Sigmoid colon (tissue), 7 donors: ENCODE results near the gene TSPEAR. TPM values are rescaled to one million over a fixed set of nuclear protein-coding genes. Genes with fewer than 3 reads are reported as not detected.

Source experiments
- DNase-seq: peaks from one replicate; pipeline ENCODE4 v3.0.0-alpha.2; 2019
- H3K27ac ChIP-seq, 4 donors: fragments of 200-600 bp; sonication (generic); one replicate each; pipeline ENCODE4 v1.5.1; 2016 to 2019; ENCODE audit warnings: mild to moderate bottlenecking in 1 of 4
- H3K27me3 ChIP-seq, 3 donors: fragments of 200-600 bp; sonication (generic); one replicate each; pipeline ENCODE4 v1.5.1; 2019; ENCODE audit warnings: mild to moderate bottlenecking in 1 of 3
- H3K36me3 ChIP-seq, 4 donors: fragments of 200-600 bp; sonication (generic); one replicate each; pipeline ENCODE4 v1.5.1; 2016 to 2019
- H3K4me1 ChIP-seq, 4 donors: fragments of 200-600 bp; sonication (generic); one replicate each; pipeline ENCODE4 v1.5.1; 2017 to 2019
- H3K4me3 ChIP-seq, 4 donors: fragments of 200-600 bp; sonication (generic); one replicate each; pipeline ENCODE4 v1.5.1; 2017 to 2019; ENCODE audit warnings: mild to moderate bottlenecking in 2 of 4, moderate library complexity in 1 of 4
- H3K9me3 ChIP-seq, 4 donors: fragments of 200-600 bp in 3 of 4; sonication (generic) in 3 of 4; one replicate each; pipeline versions ENCODE4 v1.5.1 to v1.6.1; 2013 to 2019
- EP300 ChIP-seq, 4 donors: sonication (generic); formaldehyde crosslinking; IDR thresholded peaks; one replicate each; pipeline ENCODE4 v1.6.1; 2017; ENCODE audit warnings: antibody characterized with exemption in 4 of 4
- POLR2A ChIP-seq, 2 donors: fragments of 450-650 bp; IDR thresholded peaks; one replicate each; pipeline ENCODE4 v1.6.1; 2016; ENCODE audit warnings: antibody characterized with exemption in 2 of 2, mild to moderate bottlenecking in 2 of 2, moderate library complexity in 2 of 2
- POLR2AphosphoS5 ChIP-seq, 4 donors: sonication (generic); formaldehyde crosslinking; IDR thresholded peaks; one replicate each; pipeline ENCODE4 v1.6.1; 2017; ENCODE audit warnings: antibody characterized with exemption in 4 of 4
- WGBS, 2 donors: extraction: QIAGEN DNeasy Blood & Tissue Kit; methylation state at CpG; one replicate each; pipeline ENCODE4 v1.1.7; 2013; 5-methylcytosine and 5-hydroxymethylcytosine counted together
- intact Hi-C: fragments of 100-400 bp; cut with DNase I; formaldehyde crosslinking; loops from one replicate; pipeline ENCODE4 v1.15.1; 2023
- polyA plus RNA-seq, 3 donors: library from polyadenylated mRNA; stranded (reverse); fragments of 200-250 nt; gene quantifications; one replicate each; pipeline ENCODE4 v1.2.3, GENCODE V29; 2013
- total RNA-seq, 4 donors: library from RNA; depleted of rRNA; stranded (reverse); fragments of >200 nt; gene quantifications; one replicate each; pipeline ENCODE4 v1.1.0, GENCODE V29; 2016
- TF ChIP-seq, protein P1 (sequence below), 4 experiments: fragments of 450-650 bp in 3 of 4; fragments of 200-600 bp in 1 of 4; IDR thresholded peaks; one replicate each; pipeline ENCODE4 v1.5.1; 2016 to 2019; ENCODE audit warnings: antibody characterized with exemption in 4 of 4, mild to moderate bottlenecking in 3 of 4, moderate library complexity in 2 of 4
- donor health status: healthy with polysubstance abuse.
- donor health status: Bipolar disorder and iron deficiency.
- donor health status: healthy.

Gene TSPEAR
- total and polyA plus RNA-seq, 7 donors: under 0.01 to 0.20 TPM; not detected in 5

DNA sequence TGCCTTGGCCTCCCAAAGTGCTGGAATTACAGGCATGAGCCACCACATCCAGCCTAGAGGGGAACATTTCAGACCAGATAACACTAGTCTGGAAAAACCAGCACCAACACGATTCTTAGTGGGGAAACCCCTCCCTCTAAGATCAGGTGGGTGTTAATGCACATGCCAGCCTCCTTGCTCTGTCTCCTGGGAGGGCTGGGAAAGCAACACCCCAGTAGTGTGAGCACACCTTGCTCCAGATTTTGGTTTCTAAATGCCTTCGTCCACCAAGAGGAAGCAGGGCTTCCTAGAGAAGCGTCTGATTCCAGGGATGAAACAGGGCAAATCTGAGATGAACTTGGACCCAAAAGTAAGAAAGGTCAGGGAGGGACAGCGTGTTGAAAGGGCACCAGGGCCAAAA is 140.1 kb downstream of the TSPEAR start:
- no peaks in the 10 kb centered on the region for H3K4me1 ChIP-seq
- TF ChIP-seq POLR2AphosphoS5 (IDR thresholded peaks at IDR 0.05): no peak
- TF ChIP-seq EP300 (IDR thresholded peaks at IDR 0.05): no peak
- TF ChIP-seq POLR2A (IDR thresholded peaks at IDR 0.05): no peak
- TF ChIP-seq, protein P1, sequence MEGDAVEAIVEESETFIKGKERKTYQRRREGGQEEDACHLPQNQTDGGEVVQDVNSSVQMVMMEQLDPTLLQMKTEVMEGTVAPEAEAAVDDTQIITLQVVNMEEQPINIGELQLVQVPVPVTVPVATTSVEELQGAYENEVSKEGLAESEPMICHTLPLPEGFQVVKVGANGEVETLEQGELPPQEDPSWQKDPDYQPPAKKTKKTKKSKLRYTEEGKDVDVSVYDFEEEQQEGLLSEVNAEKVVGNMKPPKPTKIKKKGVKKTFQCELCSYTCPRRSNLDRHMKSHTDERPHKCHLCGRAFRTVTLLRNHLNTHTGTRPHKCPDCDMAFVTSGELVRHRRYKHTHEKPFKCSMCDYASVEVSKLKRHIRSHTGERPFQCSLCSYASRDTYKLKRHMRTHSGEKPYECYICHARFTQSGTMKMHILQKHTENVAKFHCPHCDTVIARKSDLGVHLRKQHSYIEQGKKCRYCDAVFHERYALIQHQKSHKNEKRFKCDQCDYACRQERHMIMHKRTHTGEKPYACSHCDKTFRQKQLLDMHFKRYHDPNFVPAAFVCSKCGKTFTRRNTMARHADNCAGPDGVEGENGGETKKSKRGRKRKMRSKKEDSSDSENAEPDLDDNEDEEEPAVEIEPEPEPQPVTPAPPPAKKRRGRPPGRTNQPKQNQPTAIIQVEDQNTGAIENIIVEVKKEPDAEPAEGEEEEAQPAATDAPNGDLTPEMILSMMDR (IDR thresholded peaks at IDR 0.05): no peak
- H3K36me3 ChIP-seq: no peaks in the 10 kb centered on the region
- 68 to 81% methylated on average over 4 of the region's 4 CpGs for WGBS, 2 donors
- H3K27ac ChIP-seq: no peak overlapping the region
- intact Hi-C loops: no loop called here
- no peak for DNase-seq
- H3K27me3 ChIP-seq: peaks cover 0 to 14% (median 0%) of the 10 kb centered on the region in 3 donors
- H3K4me3 ChIP-seq: no peak overlapping the region
- H3K9me3 ChIP-seq: peaks cover 0 to 3% (median 0%) of the 10 kb centered on the region in 4 donors

DNA sequence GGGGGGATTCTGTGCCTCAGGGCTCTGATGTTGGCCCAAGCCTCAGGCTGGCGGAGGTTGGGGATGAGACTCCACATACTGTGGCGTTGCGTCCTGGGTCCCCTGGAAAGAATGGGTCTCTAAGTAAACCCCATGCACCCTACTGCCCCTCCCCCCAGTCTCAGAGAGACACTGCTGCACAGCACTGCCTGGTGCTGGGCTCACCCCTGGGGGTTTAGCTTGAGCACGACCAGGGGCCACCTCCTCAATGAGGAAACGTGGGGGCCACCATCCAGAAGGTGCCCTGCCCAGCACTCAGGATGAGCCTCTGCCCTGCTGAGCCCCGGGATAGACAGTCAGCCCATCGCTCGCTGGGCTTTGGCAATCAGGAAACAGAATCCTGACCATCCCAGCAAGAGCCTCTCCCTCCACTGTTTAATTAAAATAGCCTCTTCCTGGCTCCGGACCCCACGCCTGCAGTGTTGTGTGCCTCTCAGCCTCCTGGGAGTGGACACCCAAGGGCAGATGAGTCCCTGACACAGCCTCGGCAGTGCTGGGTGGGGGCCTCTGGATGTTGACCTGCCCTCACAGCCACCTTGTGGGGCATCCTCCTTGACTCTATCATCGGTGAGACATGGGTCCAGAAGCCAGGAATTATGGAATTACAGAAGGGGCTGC is 141.4 kb downstream of the TSPEAR start:
- Histone ChIP-seq H3K4me3 (no peak overlapping the region), H3K27me3 (peaks cover 0 to 14% (median 0%) of the 10 kb centered on the region in 3 donors), H3K9me3 (peaks cover 0 to 3% (median 0%) of the 10 kb centered on the region in 4 donors), H3K27ac (no peak overlapping the region), H3K36me3 (no peaks in the 10 kb centered on the region), H3K4me1 (no peaks in the 10 kb centered on the region)
- intact Hi-C loops: no loop called here
- no peak for TF ChIP-seq POLR2A (IDR thresholded peaks at IDR 0.05)
- TF ChIP-seq POLR2AphosphoS5 (IDR thresholded peaks at IDR 0.05): no peak
- TF ChIP-seq, protein P1 (IDR thresholded peaks at IDR 0.05): no peak
- no peak for TF ChIP-seq EP300 (IDR thresholded peaks at IDR 0.05)
- 87 to 88% methylated on average over 12 of the region's 12 CpGs for WGBS, 2 donors
- DNase-seq: peak; percentile 62

DNA sequence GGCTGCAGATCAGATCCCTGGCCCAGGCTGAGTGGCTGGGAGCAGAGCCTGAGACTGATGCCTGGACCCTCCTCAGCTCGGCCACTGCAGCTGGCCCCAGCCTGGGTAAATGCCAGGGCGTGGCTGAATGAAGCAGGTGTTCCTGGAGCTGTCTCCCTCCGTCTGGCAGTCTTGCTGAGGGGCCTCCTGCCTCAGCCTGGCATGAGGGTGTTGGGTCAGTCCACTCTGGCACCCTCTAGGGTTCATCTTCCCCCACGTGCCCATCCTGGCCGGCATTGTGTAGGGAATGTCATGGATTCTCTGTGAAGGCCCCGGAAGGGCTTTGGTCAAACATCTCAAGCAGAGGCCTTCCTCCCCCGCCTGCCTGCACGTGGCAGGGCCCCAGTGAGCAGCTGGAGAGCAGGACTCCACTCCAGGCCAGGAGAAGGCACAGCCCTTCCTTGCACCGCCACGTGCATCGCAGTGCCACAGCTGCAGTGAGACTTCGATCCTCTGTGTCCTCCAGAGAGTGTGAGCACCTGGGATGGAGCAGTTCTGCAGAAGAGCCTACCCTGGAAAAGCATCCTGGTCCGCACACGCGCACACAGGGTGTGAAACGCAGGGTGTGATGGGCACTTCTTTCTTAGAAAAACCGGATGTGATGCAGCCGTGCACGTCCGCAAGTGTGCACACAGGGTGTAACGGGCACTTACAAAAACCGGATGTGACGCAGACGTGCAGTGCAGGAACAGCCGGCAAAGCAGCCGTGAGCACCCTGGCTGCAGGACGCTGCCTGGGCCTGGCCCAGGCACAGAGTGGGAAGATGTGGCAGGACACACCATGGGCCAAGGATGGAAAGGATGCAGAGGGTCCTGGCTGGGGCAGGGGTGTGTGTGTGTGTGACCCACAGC is 142.5 kb downstream of the TSPEAR start:
- Histone ChIP-seq H3K27me3 (peaks cover 0 to 14% (median 0%) of the 10 kb centered on the region in 3 donors), H3K9me3 (peaks cover 0 to 3% (median 0%) of the 10 kb centered on the region in 4 donors), H3K4me3 (no peak overlapping the region), H3K36me3 (no peaks in the 10 kb centered on the region), H3K27ac (no peak overlapping the region), H3K4me1 (no peaks in the 10 kb centered on the region)
- 58 to 76% methylated on average over 27 of the region's 27 CpGs for WGBS, 2 donors
- TF ChIP-seq EP300 (IDR thresholded peaks at IDR 0.05) (no peak), POLR2A (IDR thresholded peaks at IDR 0.05) (no peak), POLR2AphosphoS5 (IDR thresholded peaks at IDR 0.05) (no peak)
- TF ChIP-seq, protein P1 (IDR thresholded peaks at IDR 0.05): no peak
- DNase-seq: peak; percentile 44
- intact Hi-C loops: no loop called here

DNA sequence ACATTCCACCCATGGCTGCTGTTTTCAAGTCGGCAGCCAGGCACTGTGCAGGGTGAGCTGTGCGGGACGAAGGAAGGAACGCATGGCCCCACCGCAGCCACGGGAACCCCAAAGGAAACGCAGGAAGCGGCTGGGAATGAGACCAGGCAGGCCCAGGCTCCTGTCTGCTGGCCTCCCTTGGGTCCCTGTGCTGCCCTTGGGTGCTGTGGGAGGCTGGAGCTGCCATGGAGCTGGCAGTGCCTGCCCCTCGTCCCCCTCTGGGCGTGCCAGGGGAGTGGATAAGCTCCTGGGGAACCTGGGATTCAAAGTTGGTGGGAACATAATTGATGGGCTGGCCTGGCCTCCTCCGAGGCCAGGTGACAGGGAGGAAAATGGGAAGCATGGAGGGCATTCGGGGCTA is 143.1 kb downstream of the TSPEAR start:
- no peak overlapping the region for H3K4me3 ChIP-seq
- H3K4me1 ChIP-seq: no peaks in the 10 kb centered on the region
- no peak for DNase-seq
- WGBS, 2 donors: 70 to 78% methylated on average over 12 of the region's 12 CpGs
- H3K9me3 ChIP-seq: peaks cover 0 to 3% (median 0%) of the 10 kb centered on the region in 4 donors
- peaks cover 0 to 9% (median 0%) of the 10 kb centered on the region in 3 donors for H3K27me3 ChIP-seq
- TF ChIP-seq EP300 (IDR thresholded peaks at IDR 0.05) (no peak), POLR2AphosphoS5 (IDR thresholded peaks at IDR 0.05) (no peak), POLR2A (IDR thresholded peaks at IDR 0.05) (no peak)
- TF ChIP-seq, protein P1 (IDR thresholded peaks at IDR 0.05): no peak
- intact Hi-C loops: no loop called here
- no peak overlapping the region for H3K27ac ChIP-seq
- H3K36me3 ChIP-seq: no peaks in the 10 kb centered on the region
